Femur (tissue), 1 donor: ENCODE measurements around the gene SRSF3.
"Not testable (repeated sequence)": the region's sequence is repeated elsewhere in the genome, so short reads cannot be mapped to it uniquely, and the experiment has no call there.

Experiments used
- DNase-seq: peaks from one replicate; pipeline ENCODE4 v3.0.0-alpha.2; 2017

SRSF3 gene

GRCh38 chr6:36576578-36576977 lies 17.6 kb upstream of the SRSF3 start:
- DNase-seq, result no peak

GRCh38 chr6:36577301-36577700 lies 16.9 kb upstream of the SRSF3 start:
- no peak for DNase-seq

GRCh38 chr6:36578030-36578429 lies 16.1 kb upstream of the SRSF3 start:
- no peak for DNase-seq

GRCh38 chr6:36578431-36578830 lies 15.7 kb upstream of the SRSF3 start:
- DNase-seq, result no peak

- no peak for DNase-seq
These were observed 14.0 kb upstream of the SRSF3 start for GRCh38 chr6:36580184-36580526.

- DNase-seq, result no peak
These were observed 12.4 kb upstream of the SRSF3 start for GRCh38 chr6:36581716-36582115.

- no peak for DNase-seq
These were observed 7.6 kb upstream of the SRSF3 start for GRCh38 chr6:36586606-36587005.

- not testable (repeated sequence) for DNase-seq
These were observed 5.1 kb upstream of the SRSF3 start for GRCh38 chr6:36589025-36589400.

GRCh38 chr6:36590237-36590636 lies 3.9 kb upstream of the SRSF3 start:
- no peak for DNase-seq

- no peak for DNase-seq
These were observed 1.9 kb upstream of the SRSF3 start for GRCh38 chr6:36592221-36592655.

- DNase-seq, result peak; percentile 74
These were observed 563 bp upstream of the SRSF3 start for GRCh38 chr6:36593569-36594028.

GRCh38 chr6:36594816-36595643 lies 868 bp downstream of the SRSF3 start:
- peak; percentile 60 for DNase-seq

- no peak for DNase-seq
These were observed 2.2 kb downstream of the SRSF3 start for GRCh38 chr6:36596356-36596755.

GRCh38 chr6:36597775-36598174 lies 3.6 kb downstream of the SRSF3 start:
- no peak for DNase-seq

GRCh38 chr6:36598326-36598725 lies 4.2 kb downstream of the SRSF3 start:
- no peak for DNase-seq

- DNase-seq, result no peak
These were observed 4.7 kb downstream of the SRSF3 start for GRCh38 chr6:36598739-36599318.

GRCh38 chr6:36599791-36600209 lies 5.6 kb downstream of the SRSF3 start:
- DNase-seq, result no peak

- no peak for DNase-seq
These were observed 6.5 kb downstream of the SRSF3 start for GRCh38 chr6:36600564-36601146.

GRCh38 chr6:36601818-36602217 lies 7.7 kb downstream of the SRSF3 start:
- DNase-seq, result not testable (repeated sequence)

GRCh38 chr6:36603222-36604089 lies 9.3 kb downstream of the SRSF3 start:
- no peak for DNase-seq

- no peak for DNase-seq
These were observed 10.2 kb downstream of the SRSF3 start for GRCh38 chr6:36604090-36605060.

- no peak for DNase-seq
These were observed 11.0 kb downstream of the SRSF3 start for GRCh38 chr6:36605143-36605542.
